ENCODE data around the gene ALPK3.

Gene ALPK3

GRCh38 chr15:84915606-84915958, 98.4 kb downstream of the ALPK3 start:
- Histone ChIP-seq H3K27me3 (ENCODE audit: insufficient read depth, low read depth, severe bottlenecking) (no peaks in the 10 kb centered on the region), H3K27ac (no peak overlapping the region), H3K9me3 (ENCODE audit: severe bottlenecking) (no peaks in the 10 kb centered on the region), H3K4me3 (ENCODE audit: low read depth, low read length) (no peak overlapping the region), H3K36me3 (no peaks in the 10 kb centered on the region)
- no peak for DNase-seq
- no peak for TF ChIP-seq CTCF (IDR thresholded peaks at IDR 0.05; ENCODE audit: low read depth, low read length)

- Histone ChIP-seq H3K27ac (no peak overlapping the region), H3K9me3 (ENCODE audit: severe bottlenecking) (no peaks in the 10 kb centered on the region), H3K27me3 (ENCODE audit: insufficient read depth, low read depth, severe bottlenecking) (no peaks in the 10 kb centered on the region), H3K36me3 (no peaks in the 10 kb centered on the region), H3K4me3 (ENCODE audit: low read depth, low read length) (no peak overlapping the region)
- TF ChIP-seq CTCF (IDR thresholded peaks at IDR 0.05; ENCODE audit: low read depth, low read length): no peak
- no peak for DNase-seq
Measured at GRCh38 chr15:84917452-84917851, 100.3 kb downstream of the ALPK3 start.

- Histone ChIP-seq H3K27ac (no peak overlapping the region), H3K36me3 (no peaks in the 10 kb centered on the region), H3K27me3 (ENCODE audit: insufficient read depth, low read depth, severe bottlenecking) (no peaks in the 10 kb centered on the region), H3K9me3 (ENCODE audit: severe bottlenecking) (no peaks in the 10 kb centered on the region), H3K4me3 (ENCODE audit: low read depth, low read length) (no peak overlapping the region)
- TF ChIP-seq CTCF (IDR thresholded peaks at IDR 0.05; ENCODE audit: low read depth, low read length): no peak
- DNase-seq: no peak
Measured at GRCh38 chr15:84919106-84919667, 102.0 kb downstream of the ALPK3 start.

- no peak overlapping the region for H3K27ac ChIP-seq
- DNase-seq: no peak
- no peak for TF ChIP-seq CTCF (IDR thresholded peaks at IDR 0.05; ENCODE audit: low read depth, low read length)
- H3K9me3 ChIP-seq (ENCODE audit: severe bottlenecking): no peaks in the 10 kb centered on the region
- no peaks in the 10 kb centered on the region for H3K27me3 ChIP-seq (ENCODE audit: insufficient read depth, low read depth, severe bottlenecking)
- H3K36me3 ChIP-seq: no peaks in the 10 kb centered on the region
- no peak overlapping the region for H3K4me3 ChIP-seq (ENCODE audit: low read depth, low read length)
Measured at GRCh38 chr15:84921121-84921520, 104.0 kb downstream of the ALPK3 start.

- TF ChIP-seq CTCF (IDR thresholded peaks at IDR 0.05; ENCODE audit: low read depth, low read length): no peak
- no peak overlapping the region for H3K27ac ChIP-seq
- no peaks in the 10 kb centered on the region for H3K9me3 ChIP-seq (ENCODE audit: severe bottlenecking)
- DNase-seq: no peak
- H3K36me3 ChIP-seq: no peaks in the 10 kb centered on the region
- H3K27me3 ChIP-seq (ENCODE audit: insufficient read depth, low read depth, severe bottlenecking): no peaks in the 10 kb centered on the region
- H3K4me3 ChIP-seq (ENCODE audit: low read depth, low read length): no peak overlapping the region
Measured at GRCh38 chr15:84922530-84922929, 105.4 kb downstream of the ALPK3 start.
